Measurements from ENCODE around the gene NIT2. TPM values are rescaled to one million over a fixed set of nuclear protein-coding genes. Genes with fewer than 3 reads are reported as not detected.
A peak's percentile ranks its signal among the peaks of the same experiment; 100 is the strongest.
"Not testable (repeated sequence)": the region's sequence is repeated elsewhere in the genome, so short reads cannot be mapped to it uniquely, and the experiment has no call there.

The NIT2 gene
- total and polyA plus RNA-seq, 10 of the 15 experiments (the other 5 are each of a cell fraction or from before 2014, with no cell fraction given): 49.3 to 215 (median 76.4) TPM

DNA sequence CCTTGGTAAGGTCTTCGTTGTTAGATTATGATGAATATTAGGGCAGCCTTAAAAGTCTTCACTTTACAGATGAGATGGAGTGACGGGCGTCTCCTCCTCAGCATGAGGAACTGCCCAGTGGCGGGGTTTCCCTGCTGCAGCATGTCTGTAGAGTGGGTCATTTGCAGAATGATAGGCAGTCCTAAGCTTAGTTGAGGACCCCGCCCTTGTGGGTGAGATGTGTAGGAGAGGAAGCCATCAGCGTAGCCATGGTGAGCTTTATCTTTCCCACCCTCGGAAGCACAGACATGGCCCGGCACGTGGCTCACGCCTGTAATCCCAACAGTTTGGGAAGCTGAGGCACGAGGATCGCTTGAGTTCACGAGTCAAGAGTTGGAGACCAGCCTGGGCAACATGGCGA, 877 bp downstream of the NIT2 start:
- SMC1A ChIA-PET (ENCODE audit: uncharacterized antibody, unreplicated experiment): interaction anchor here (0.6 to 5.1 kb wide), 11 partner anchors 8 to 491 kb away, joined by 3 to 26 read pairs (median 3); partner anchors contain the start of genes LNP1 and TOMM70
- Histone ChIP-seq H3K9ac (ENCODE audit: control insufficient read depth, insufficient read depth, low read length) (peak overlapping the region; percentile 88), H4K20me1 (ENCODE audit: control insufficient read depth, insufficient read depth) (no peaks in the 10 kb centered on the region), H3K79me2 (ENCODE audit: control insufficient read depth, insufficient read depth, low read length) (peaks cover 15% of the 10 kb centered on the region), H3K27ac (ENCODE audit: control insufficient read depth, insufficient read depth) (peak overlapping the region; percentile 80; the same call in 1 of the 2 replicates), H3K27me3 (replicated peaks in 1 of 2; ENCODE audit: control insufficient read depth in 2 of 2, insufficient read depth in 2 of 2, low read length in 1 of 2) (no peaks in the 10 kb centered on the region), H3K9me3 (replicated peaks; ENCODE audit: control insufficient read depth, insufficient read depth, low read length) (no peaks in the 10 kb centered on the region), H3K4me2 (ENCODE audit: control insufficient read depth, insufficient read depth) (peak overlapping the region; percentile 64), H2AFZ (ENCODE audit: control insufficient read depth, low read depth, low read length) (peak overlapping the region; percentile 99), H3K36me3 (ENCODE audit: control insufficient read depth in 2 of 2, insufficient read depth in 2 of 2, low read length in 1 of 2) (peaks cover 0 to 5% of the 10 kb centered on the region in 2 experiments; a peak in 1 of 4 replicates), H3K4me3 (peak overlapping the region; percentile 91), H3K4me1 (ENCODE audit: control insufficient read depth, insufficient read depth, low read length) (peaks cover 8% of the 10 kb centered on the region)
- RAD21 ChIA-PET (ENCODE audit: unreplicated experiment): interaction anchor here (1.5 kb wide), 1 partner anchor 19 kb away, joined by 10 read pairs; no protein-coding TSS in a partner anchor
- CTCF ChIA-PET: interaction anchor here (0.9 to 2.0 kb wide), 8 partner anchors 11 to 527 kb away, joined by 3 to 10 read pairs (median 4); partner anchors contain the start of gene LNP1
- POLR2A ChIA-PET: interaction anchor here (0.8 to 2.2 kb wide), 3 partner anchors 19 to 66 kb away, joined by 3 to 12 read pairs (median 3); partner anchors contain the start of genes LNP1 and TOMM70
- DNase-seq (ENCODE audit: low read depth, low spot score): no peak
- peak; percentile 82 for ATAC-seq
- peak; percentile 13 for FAIRE-seq
- in situ Hi-C loops (cut with MboI): no loop called here
- intact Hi-C loops (cut with micrococcal nuclease; ENCODE audit: unreplicated experiment): no loop called here
- peak; percentile 74 for TF ChIP-seq SPI1 (IDR thresholded peaks at IDR 0.05; ENCODE audit: borderline replicate concordance, insufficient read depth, low read depth, low read length)
- no peak for TF ChIP-seq MAX (IDR thresholded peaks at IDR 0.05; ENCODE audit: low read depth, low read length)
- TF ChIP-seq SREBF1 (IDR thresholded peaks at IDR 0.05; ENCODE audit: low read length): no peak
- TF ChIP-seq MXI1 (IDR thresholded peaks at IDR 0.05; ENCODE audit: low read depth, low read length): peak; percentile 55; the same call in 1 of the 2 replicates
- no peak for TF ChIP-seq HDGF (IDR thresholded peaks at IDR 0.05)
- no peak for TF ChIP-seq EZH2 (IDR thresholded peaks at IDR 0.05; ENCODE audit: borderline replicate concordance, control insufficient read depth, low read depth, low read length)
- no peak for TF ChIP-seq SUPT20H (IDR thresholded peaks at IDR 0.05; ENCODE audit: borderline replicate concordance, control insufficient read depth, low read depth, low read length)
- TF ChIP-seq IKZF2 (IDR thresholded peaks at IDR 0.05): 0 out of 4 replicates have a peak, but pooled peaks of 1 of the 2 experiments have one; percentile 11
- peak; percentile 37 for TF ChIP-seq PBX3 (IDR thresholded peaks at IDR 0.05; ENCODE audit: insufficient replicate concordance, low read depth, low read length)
- TF ChIP-seq MEF2A (IDR thresholded peaks at IDR 0.05; ENCODE audit: insufficient read depth, low read depth, low read length): no peak
- peak; percentile 88 for TF ChIP-seq PKNOX1 (IDR thresholded peaks at IDR 0.05)
- BruUV-seq (replicated peaks): no TSS peak
- 41% methylated on average over 14 of the region's 14 CpGs for WGBS (ENCODE audit: insufficient coverage, insufficient replicate concordance, low lambda C conversion rate, missing lambda C conversion rate)

DNA sequence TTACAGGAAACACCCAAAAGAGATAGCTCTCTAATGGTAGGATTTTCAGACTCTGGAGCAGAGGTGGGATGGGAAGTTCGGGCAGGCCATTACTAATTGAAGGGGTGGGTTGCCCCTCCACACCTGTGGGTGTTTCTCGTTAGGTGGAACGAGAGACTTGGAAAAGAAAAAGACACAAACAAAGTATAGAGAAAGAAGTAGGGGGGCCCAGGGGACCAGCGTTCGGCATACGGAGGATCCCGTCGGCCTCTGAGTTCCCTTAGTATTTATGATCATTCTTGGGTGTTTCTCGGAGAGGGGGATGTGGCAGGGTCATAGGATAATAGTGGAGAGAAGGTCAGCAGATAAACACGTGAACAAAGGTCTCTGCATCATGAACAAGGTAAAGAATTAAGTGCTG, 1.7 kb downstream of the NIT2 start:
- H3K9me3 ChIP-seq (replicated peaks; ENCODE audit: control insufficient read depth, insufficient read depth, low read length); in situ Hi-C loops (cut with MboI); H4K20me1 ChIP-seq (ENCODE audit: control insufficient read depth, insufficient read depth); DNase-seq (ENCODE audit: low read depth, low spot score); BruUV-seq (replicated peaks); FAIRE-seq; H3K36me3 ChIP-seq (ENCODE audit: control insufficient read depth in 2 of 2, insufficient read depth in 2 of 2, low read length in 1 of 2); H3K4me1 ChIP-seq (ENCODE audit: control insufficient read depth, insufficient read depth, low read length); ATAC-seq; H3K27me3 ChIP-seq (replicated peaks in 1 of 2; ENCODE audit: control insufficient read depth in 2 of 2, insufficient read depth in 2 of 2, low read length in 1 of 2); H3K9ac ChIP-seq (ENCODE audit: control insufficient read depth, insufficient read depth, low read length); H2AFZ ChIP-seq (ENCODE audit: control insufficient read depth, low read depth, low read length); intact Hi-C loops (cut with micrococcal nuclease; ENCODE audit: unreplicated experiment): not testable (repeated sequence)
- POLR2A ChIA-PET: interaction anchor here (0.8 to 2.2 kb wide), 3 partner anchors 18 to 65 kb away, joined by 3 to 12 read pairs (median 3); partner anchors contain the start of genes LNP1 and TOMM70
- Histone ChIP-seq H3K27ac (ENCODE audit: control insufficient read depth, insufficient read depth) (peak overlapping the region; percentile 42; the same call in 1 of the 2 replicates), H3K4me3 (peak overlapping the region; percentile 91; the same call in 1 of the 2 replicates), H3K79me2 (ENCODE audit: control insufficient read depth, insufficient read depth, low read length) (peaks cover 15% of the 10 kb centered on the region), H3K4me2 (ENCODE audit: control insufficient read depth, insufficient read depth) (peak overlapping the region; percentile 64; the same call in 1 of the 2 replicates)
- RAD21 ChIA-PET (ENCODE audit: unreplicated experiment): interaction anchor here (1.5 kb wide), 1 partner anchor 19 kb away, joined by 10 read pairs; no protein-coding TSS in a partner anchor
- 98% methylated on average over 10 of the region's 10 CpGs for WGBS (ENCODE audit: insufficient coverage, insufficient replicate concordance, low lambda C conversion rate, missing lambda C conversion rate)
- SMC1A ChIA-PET (ENCODE audit: uncharacterized antibody, unreplicated experiment): interaction anchor here (1.1 to 5.1 kb wide), 6 partner anchors 13 to 492 kb away, joined by 3 to 26 read pairs (median 4); no protein-coding TSS in a partner anchor
- CTCF ChIA-PET: interaction anchor here (1.4 to 2.0 kb wide), 5 partner anchors 14 to 254 kb away, joined by 3 to 10 read pairs (median 6); partner anchors contain the start of gene LNP1
